Suppressor macrophage treated with lipopolysaccharide for 1 hour (primary cell): ENCODE measurements around the gene WDR91.

Experiments
- DNase-seq, 3 donors: peaks; one replicate each; pipeline ENCODE4 v3.0.0-alpha.2; 2020 to 2022

Gene WDR91

DNA sequence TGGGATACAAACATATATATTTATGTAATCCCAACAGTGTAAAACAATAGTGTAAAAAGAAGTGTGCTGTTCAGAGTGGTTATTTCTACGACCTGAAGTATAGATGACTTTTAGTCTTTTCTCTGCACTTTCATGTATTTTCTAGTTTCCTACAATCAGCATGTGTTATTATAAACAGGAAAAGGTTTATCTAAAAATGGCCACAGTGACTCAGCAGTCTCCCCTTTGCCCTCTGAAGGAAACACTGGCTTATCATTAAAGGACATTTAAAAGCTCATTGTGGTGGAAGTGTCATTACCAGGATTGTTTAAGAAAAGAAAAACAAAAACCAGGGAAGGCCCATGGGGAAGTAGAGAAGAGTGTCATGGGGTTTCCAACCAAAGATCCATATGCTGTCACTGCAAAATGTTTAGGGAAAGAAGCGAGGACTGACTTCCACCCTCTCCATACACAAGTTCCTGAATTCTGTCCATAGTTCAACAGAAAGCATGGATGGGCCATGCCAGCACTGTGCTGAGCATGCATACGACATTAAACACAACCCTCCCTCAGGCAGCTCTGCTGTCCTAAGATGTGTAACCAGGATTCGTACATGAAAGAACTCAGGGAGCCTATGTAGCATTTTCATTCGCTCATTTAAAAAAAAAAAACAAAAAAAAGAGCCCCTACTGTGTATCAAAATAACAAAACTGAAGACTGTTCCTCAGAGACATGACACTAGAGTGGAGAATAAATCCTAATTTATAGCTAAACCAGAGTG lies 51.0 kb downstream of the WDR91 start:
- DNase-seq = peak; percentile 75 to 88 (median 85)

DNA sequence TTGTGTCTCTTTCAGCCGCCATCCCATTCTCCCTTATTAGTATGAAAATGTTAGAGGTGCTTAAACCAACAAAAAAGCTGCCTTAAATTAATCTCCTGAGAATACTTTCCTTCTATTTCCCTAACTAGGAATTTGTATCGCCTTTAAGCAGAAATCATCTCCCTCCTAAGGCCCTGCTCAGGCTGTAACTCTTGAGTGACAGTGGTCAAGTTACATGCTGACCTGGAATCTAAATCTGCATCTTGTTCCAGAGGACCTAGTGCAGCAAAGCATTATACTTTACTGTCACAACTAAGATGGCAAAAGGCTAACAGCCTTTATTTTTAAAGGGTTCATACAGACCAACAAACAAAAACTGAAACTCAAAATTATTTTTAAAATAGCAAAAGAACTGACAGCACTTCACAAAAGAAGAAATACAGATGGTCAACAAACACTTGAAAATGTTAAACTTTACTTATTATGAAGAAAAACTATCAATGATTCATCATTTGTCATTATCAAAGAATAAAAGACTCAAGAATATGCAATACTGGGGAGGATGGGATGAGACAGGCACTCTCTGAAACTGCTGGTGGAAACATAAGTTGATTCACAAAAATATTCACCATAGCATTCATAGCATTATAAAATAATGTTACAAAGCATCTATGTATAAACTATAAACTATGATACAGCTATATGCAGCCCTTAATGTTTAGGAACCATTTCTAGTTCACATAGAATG lies 51.8 kb downstream of the WDR91 start:
- peak in 2 of 3 donors; percentile 54 to 57 for DNase-seq

DNA sequence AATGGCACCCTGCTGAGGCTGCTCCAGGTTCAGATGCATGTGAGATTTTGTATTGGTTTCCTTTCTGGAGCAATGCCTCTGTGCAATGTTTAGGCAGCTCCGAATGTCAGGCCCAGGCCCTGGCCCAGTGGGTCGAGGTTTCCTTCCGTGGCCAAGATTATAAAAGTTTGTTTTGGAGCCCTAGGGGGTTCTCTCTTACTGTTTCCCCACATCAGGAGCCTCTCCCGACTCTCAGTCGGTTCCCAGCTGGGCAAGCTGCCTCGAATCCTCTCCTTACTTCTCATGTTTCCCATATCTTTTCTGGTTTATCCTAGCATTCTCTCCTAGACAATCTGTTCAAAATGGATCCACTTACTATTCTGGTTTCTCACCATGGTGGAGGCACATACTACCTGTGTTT lies 52.5 kb downstream of the WDR91 start:
- DNase-seq = no peak

GRCh38 chr7:135158141-135158655 lies 53.1 kb downstream of the WDR91 start:
- no peak for DNase-seq

GRCh38 chr7:135156290-135156689 lies 55.0 kb downstream of the WDR91 start:
- DNase-seq = no peak

DNA sequence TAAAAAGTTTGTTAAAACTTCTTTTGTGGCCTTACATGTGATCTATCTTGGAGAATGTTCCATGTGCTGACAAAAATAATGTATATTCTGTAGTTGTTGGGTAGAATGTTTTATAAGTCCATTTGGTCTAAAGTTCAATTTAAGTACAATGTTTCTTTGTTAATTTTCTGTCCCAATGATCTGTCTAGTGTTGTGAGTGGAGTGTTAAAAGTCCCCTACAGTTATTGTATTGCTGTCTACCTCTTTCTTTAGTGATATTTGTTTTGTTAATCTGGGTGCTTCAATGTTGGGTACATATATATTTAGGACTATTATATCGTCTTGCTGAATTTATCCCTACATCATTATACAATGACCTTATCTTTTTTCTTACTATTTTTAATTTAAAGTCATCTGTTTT lies 56.6 kb downstream of the WDR91 start:
- DNase-seq = no peak

GRCh38 chr7:135152442-135152841 lies 58.9 kb downstream of the WDR91 start:
- no peak for DNase-seq

- peak; percentile 79 to 88 (median 83) for DNase-seq
Observed at GRCh38 chr7:135151533-135151932, 59.8 kb downstream of the WDR91 start.

DNA sequence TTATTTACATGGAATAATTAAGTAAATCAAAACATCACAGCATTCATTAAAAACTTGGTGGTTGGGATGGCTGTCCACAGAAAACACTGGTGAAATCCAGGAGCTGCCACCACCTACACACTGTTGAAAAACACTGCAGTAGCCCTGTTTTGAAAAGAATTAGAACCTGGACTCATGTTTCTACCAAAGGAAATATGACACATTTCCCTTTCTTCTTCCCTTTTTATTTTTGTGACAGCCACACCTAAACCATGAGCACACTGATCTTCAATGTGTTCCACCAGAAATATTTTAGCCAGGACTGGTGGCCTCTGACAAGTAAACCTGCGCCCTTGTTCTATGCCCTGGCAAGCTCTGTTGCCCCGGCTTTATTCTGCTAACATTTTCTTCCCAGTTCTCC lies 60.2 kb downstream of the WDR91 start:
- peak; percentile 62 to 75 (median 74) for DNase-seq

DNA sequence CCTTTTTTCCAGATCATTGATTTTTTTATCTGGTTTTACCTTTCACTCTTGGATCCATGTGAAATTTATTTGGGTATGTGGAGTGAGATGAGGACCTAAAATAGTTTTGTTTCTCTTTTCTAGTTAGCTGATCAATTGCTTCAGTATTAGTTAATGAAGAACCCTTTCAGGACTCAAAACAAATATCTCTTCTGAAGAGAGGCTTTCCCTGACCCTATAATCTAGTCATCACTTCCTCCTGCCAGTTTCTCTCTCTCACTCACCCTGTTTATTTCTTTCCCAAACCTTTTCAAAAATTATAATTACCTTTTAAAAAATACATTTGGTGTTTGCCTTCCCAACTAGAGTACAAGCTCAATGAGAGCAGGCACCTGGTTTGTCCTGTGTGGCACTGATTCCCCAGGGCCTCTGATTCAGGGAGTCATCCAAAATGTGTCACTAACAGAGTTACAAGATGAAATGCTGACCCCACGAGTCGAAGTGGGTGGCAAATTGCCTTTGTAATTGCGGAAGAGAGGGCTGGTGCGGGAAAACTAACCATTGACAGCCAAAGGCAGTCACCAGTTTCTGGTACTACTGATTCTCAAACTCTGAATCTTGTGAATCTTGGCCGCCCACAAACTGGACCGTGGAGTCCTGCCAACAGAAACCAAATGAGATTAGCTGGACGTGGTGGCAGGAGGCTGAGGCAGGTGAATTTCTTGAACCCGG lies 61.1 kb downstream of the WDR91 start:
- peak; percentile 77 to 81 (median 81) for DNase-seq

- peak; percentile 87 to 97 (median 92) for DNase-seq
Observed at GRCh38 chr7:135147899-135148721, 63.2 kb downstream of the WDR91 start, which contains the start of gene TMEM140. Gene TMEM140, plus strand, starts transcription at chr7:135148072. Its CDS starts 16,370 bp downstream, at chr7:135164442.

DNA sequence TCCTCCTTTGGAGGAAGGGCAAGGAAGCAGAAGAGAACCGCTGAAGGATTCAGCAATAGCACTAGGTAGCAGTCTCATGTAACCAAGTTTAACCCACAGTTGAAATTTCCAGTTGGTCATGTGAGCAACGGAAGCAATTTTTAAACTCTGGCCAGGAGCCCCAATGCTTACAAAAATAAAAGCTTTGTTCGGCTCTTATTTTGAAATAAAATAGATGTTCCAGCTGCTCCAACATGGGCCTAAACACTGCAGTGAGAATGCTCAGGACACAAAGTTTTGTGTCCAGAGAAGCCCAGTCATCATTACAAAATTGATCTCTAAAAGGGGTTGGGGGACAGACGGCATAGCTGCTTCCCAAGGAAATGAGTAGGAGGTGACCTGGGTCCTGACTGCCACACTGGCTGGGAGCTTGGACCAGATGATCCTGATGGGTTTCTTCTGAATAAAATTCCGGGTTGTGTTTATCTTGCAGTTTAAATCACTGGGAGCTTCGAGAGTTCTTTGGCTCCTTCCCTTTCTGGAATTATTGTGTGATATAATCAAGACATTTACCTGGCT lies 63.9 kb downstream of the WDR91 start:
- peak; percentile 55 to 80 (median 67) for DNase-seq

- DNase-seq = no peak
Observed at GRCh38 chr7:135143885-135144668, 67.2 kb downstream of the WDR91 start.
